Measurements from ENCODE around the gene ANKRD60. TPM values are rescaled to one million over a fixed set of nuclear protein-coding genes. Genes with fewer than 3 reads are reported as not detected.

Gene ANKRD60, protein sequence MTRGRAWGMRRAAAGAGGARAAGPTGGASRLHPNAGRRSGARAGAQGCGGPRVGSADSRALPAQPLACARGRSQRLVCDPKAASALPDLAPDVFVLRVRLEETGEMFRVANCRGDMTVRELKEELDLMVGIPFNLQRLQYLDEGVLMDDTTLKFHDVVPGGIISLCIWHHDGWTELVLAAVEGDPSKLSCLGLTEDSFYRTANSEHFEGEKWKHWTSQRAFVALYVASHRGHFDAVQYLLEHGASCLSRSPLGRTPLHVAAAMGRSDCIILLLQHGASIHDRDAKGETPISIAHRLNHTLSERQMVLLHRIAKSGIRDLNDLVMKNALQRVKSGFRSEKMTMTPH
- not detected for total RNA-seq

DNA sequence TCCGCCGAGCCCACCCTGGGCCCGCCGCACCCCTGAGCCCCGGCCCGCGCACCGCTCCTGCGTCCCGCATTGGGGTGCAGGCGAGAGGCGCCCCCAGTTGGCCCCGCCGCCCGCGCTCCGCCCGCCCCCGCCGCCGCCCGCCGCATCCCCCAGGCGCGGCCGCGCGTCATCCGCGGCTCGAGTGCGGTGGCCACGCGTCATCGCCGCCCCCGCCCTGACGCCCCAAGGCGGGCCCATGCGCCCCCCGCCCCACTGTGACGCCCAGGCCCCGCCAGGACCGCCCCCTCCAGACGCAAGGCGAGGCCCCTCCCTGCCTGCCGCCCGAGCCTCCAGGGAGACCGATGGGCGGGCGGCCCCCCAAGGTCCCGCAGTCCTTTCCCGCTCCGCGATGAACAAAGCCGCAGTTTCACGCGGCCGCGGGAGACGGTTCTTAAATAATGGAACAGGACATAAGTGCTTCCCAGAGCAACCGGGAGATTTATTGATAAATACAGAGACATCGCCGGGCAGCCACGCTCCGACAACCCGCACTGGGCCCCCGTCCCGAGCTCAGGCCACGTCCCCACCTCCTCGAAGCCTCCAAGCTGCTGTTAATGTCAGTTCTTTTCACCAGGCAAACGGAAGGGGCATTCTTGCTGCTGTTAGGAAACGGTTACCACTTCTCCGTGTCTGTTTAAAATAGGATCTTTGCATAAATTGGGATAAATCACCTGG is at the start of gene ANKRD60:
TSS of gene ANKRD60 (minus strand) at position 170 of the 714 bp plus-strand sequence. CDS start at position 170, 0 bp downstream.
- in situ Hi-C loops (cut with MboI; ENCODE audit: low pct_unique_long_range_greater_than_20kb in 2 of 9, low sequenced_read_pairs in 9 of 9, unreplicated experiment in 9 of 9) = loop anchor here in 7 of 9 experiments (25.0 kb wide), 6 partner anchors 209 to 1234 kb away; partner anchors contain the start of genes STX16 (in 3 of the 7), GNAS (in 2 of the 7) and GNAS-AS1 (in 2 of the 7)
- Histone ChIP-seq H3K27ac (peak within 1 kb of the TSS; percentile 15 to 78), H3K4me1 (replicated peaks in 1 of 2) (peaks cover 5 to 12% of the 10 kb centered on the region in 2 donors), H3K4me3 (peak within 1 kb of the TSS; percentile 31 to 47 (median 37))
- ATAC-seq (replicated peaks in 6 of 8) = peak; percentile 43 to 92 (median 84)
- WGBS, 10 experiments = 0 to 31% (median 0%) methylated on average over 1 to 13 of the region's 74 CpGs; no CpG with 5 or more reads in 2 of the 10 experiments

DNA sequence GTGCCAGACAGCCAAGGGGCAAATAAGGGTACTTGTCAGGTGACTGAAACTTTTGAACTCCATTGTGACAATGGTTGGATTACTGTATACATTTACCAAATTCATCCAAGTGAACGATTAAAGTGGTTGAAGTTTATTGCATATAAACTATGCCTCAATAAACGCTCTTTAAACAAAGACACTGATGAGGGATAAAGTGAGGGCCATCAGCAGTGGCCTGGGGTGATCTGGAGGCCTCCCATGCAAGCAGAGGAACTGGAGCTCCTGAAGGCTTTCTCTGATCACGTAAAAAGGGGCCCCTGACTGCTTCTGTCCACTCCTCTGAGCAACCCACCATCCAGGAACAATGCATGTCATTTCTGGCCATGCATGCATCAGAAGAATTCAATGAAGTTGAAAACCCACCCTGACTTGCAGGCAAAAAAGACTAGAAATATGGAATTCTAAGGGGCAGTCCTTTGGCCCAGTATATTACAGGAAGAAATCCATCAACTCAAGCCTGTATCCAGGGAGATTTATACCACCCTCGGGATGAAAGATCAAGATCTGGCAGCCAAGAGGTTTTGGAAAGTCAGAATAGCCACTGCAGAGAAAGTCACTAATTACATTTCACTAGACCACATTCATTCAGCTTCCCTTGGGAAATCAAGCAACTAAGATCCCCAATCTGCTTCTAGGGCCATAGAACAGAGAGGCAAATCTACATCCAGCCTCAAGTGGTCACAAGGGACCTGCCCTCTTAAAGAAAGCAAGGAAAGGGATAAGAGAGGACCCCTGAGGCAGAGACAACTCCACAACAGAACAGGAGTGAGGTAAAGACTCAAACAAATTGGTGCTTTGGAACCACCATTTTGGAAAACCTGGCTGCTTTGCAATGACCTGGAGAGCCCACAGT is 49.4 kb upstream of the ANKRD60 start:
- 38 to 100% (median 69%) methylated on average over 1 to 3 of the region's 4 CpGs for WGBS, 10 experiments

DNA sequence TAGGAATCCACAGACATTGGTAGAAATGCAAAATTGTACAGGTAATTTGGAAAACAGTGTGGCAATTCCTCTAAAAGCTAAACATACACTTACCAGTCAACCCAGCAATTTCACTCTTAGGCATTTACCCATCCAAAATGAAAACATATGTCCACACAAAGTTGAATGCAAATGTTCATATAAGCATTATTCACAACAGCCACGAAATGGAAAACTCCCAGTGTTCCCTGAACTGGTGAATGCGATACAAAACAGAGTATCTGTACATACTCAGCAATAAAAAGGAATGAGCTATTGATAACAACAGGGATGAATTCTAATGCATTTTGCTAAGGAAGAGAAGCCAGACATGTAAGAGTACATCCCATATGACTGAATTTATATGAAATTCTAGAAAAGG is 48.7 kb upstream of the ANKRD60 start:
- Histone ChIP-seq H3K4me1 (replicated peaks in 1 of 2) (peaks cover 11 to 35% of the 10 kb centered on the region in 2 donors), H3K27ac (no peak overlapping the region), H3K4me3 (no peak overlapping the region)
- 0 to 100% (median 86%) methylated on average over 1 to 2 of the region's 2 CpGs; no CpG with 5 or more reads in 1 of the 10 experiments for WGBS, 10 experiments
- ATAC-seq (replicated peaks in 6 of 8) = peak in 3 of 8 experiments; percentile 90 to 91 (median 91)
- in situ Hi-C loops (cut with MboI; ENCODE audit: low pct_unique_long_range_greater_than_20kb in 2 of 9, low sequenced_read_pairs in 9 of 9, unreplicated experiment in 9 of 9) = no loop called here

More for the DNA sequence above, 49.4 kb upstream of the ANKRD60 start:
- peak in 6 of 8 experiments; percentile 14 to 92 (median 70) for ATAC-seq (replicated peaks in 6 of 8)
- in situ Hi-C loops (cut with MboI; ENCODE audit: low pct_unique_long_range_greater_than_20kb in 2 of 9, low sequenced_read_pairs in 9 of 9, unreplicated experiment in 9 of 9) = no loop called here
- H3K4me3 ChIP-seq = no peak overlapping the region
- peaks cover 11 to 28% of the 10 kb centered on the region in 2 donors for H3K4me1 ChIP-seq (replicated peaks in 1 of 2)
- H3K27ac ChIP-seq = peak overlapping the region in 1 of 2 donors; percentile 49

DNA sequence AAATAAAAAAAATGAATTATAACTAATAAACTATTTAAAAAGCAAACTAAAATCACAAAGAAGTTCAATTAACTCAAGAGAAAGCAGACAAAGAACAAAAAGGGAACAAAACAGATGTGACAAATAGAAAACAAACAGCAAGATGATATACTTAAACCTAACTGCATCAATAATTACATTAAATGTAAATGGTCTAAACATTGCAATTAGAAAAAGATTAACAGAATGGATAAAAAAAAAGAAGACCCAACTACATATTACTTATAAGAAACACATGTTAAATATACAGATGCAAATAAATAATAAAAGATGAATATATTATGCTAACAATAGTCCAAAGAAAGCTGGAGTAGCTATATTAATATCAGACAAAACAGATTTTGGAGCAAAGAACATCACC is 45.9 kb upstream of the ANKRD60 start:
- H3K4me1 ChIP-seq (replicated peaks in 1 of 2) = peaks cover 11 to 42% of the 10 kb centered on the region in 2 donors
- H3K27ac ChIP-seq = no peak overlapping the region
- in situ Hi-C loops (cut with MboI; ENCODE audit: low pct_unique_long_range_greater_than_20kb in 2 of 9, low sequenced_read_pairs in 9 of 9, unreplicated experiment in 9 of 9) = no loop called here
- H3K4me3 ChIP-seq = no peak overlapping the region
- no peak for ATAC-seq (replicated peaks in 6 of 8)

DNA sequence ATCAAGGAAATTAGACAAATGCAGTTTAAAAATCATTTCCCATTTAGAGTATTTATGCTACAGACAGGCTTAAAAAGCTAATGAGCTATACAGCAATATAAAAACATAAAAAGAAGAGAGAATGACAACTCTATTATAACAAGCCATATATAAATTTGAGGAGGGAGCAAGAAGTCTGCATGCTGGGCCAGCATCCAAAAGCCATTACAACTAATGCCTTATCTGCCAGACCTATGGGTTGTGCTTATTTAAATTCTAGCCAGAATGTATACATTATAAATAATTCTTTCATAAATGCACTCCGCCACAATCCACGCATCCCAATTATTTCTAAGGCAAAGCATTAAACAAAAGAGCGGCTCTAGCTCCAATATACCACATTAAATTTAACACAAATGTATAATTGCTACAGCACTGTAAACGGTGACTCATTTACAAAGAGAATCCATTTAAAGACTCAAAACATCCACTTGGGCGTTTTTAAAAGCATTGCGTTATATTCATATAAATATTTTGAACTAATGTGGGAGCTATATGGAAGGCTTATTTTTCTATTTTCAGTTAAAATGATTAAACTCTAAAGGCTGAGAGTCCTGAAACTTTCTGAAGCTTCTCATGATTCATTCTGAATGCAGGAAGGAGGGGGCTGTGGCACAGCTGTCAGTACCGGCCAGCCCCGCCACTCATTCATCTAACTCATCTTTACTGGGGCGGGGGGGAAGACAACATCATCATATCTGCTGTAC is 43.3 kb upstream of the ANKRD60 start:
- Histone ChIP-seq H3K4me3 (no peak overlapping the region), H3K4me1 (replicated peaks in 1 of 2) (peaks cover 0 to 16% of the 10 kb centered on the region in 2 donors), H3K27ac (no peak overlapping the region)
- in situ Hi-C loops (cut with MboI; ENCODE audit: low pct_unique_long_range_greater_than_20kb in 2 of 9, low sequenced_read_pairs in 9 of 9, unreplicated experiment in 9 of 9) = no loop called here
- WGBS, 10 experiments = 12 to 100% (median 87%) methylated on average over 2 to 9 of the region's 9 CpGs
- peak in 6 of 8 experiments; percentile 22 to 66 (median 38) for ATAC-seq (replicated peaks in 6 of 8)

DNA sequence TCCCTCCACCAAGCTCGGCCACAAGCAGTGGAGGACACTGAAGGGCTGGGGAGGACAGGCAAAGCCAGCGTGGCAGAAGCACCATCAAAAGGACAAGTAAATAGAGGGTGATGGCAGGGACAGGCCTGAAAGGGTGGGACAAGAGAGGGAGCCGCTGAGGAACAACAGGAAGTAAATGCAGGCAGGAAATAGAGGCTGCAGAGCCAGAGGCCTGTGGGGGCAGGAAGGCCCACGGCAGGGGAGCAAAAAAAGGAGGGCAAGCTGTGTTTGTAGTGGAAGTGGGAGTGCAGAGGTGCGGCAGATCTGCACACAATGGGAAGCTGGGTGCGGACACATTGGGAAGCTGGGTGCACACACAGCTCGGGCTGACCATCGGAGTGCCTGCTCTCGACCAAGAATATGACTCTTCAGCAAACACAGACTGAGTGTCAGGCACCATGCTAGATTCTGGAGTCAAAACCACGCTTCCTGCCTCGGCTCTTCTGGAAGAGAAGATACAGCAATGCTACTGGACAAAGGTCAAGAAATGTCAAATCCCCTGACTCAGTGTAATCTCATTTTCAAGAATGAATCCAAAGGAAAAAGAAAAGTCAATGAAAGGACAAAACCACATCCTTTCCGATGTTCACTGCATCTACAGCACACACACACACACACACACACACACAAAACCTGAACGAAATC is 40.6 kb upstream of the ANKRD60 start:
- WGBS, 10 experiments = 59 to 100% (median 84%) methylated on average over 3 to 10 of the region's 13 CpGs; no CpG with 5 or more reads in 2 of the 10 experiments
- in situ Hi-C loops (cut with MboI; ENCODE audit: low pct_unique_long_range_greater_than_20kb in 2 of 9, low sequenced_read_pairs in 9 of 9, unreplicated experiment in 9 of 9) = no loop called here
- no peak for ATAC-seq (replicated peaks in 6 of 8)
- Histone ChIP-seq H3K4me1 (replicated peaks in 1 of 2) (peaks cover 0 to 16% of the 10 kb centered on the region in 2 donors), H3K27ac (no peak overlapping the region), H3K4me3 (no peak overlapping the region)

DNA sequence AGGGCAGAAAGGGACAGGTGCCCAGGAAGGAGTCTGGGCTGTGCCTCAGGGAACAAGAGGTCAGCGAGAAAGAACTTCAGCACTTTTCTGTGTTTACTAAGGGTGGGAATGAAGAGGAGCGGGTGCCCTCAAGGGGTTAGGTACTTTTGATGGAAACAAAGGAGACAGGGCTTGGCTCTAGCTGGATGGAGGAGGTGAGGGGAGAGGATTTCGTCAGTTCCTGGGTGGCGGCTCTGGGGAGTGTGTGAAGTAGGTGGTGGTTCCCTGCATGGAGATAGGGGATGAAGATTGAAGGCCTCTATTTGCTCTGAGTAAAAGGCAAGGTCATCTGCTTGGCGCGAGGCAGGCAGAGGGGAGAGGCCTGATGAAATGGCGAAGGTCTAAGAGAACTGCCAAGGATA is 40.0 kb upstream of the ANKRD60 start:
- peaks cover 0 to 16% of the 10 kb centered on the region in 2 donors for H3K4me1 ChIP-seq (replicated peaks in 1 of 2)
- no peak for ATAC-seq (replicated peaks in 6 of 8)
- H3K4me3 ChIP-seq = no peak overlapping the region
- 89 to 100% (median 97%) methylated on average over 1 to 7 of the region's 7 CpGs; no CpG with 5 or more reads in 1 of the 10 experiments for WGBS, 10 experiments
- in situ Hi-C loops (cut with MboI; ENCODE audit: low pct_unique_long_range_greater_than_20kb in 2 of 9, low sequenced_read_pairs in 9 of 9, unreplicated experiment in 9 of 9) = no loop called here
- H3K27ac ChIP-seq = no peak overlapping the region

DNA sequence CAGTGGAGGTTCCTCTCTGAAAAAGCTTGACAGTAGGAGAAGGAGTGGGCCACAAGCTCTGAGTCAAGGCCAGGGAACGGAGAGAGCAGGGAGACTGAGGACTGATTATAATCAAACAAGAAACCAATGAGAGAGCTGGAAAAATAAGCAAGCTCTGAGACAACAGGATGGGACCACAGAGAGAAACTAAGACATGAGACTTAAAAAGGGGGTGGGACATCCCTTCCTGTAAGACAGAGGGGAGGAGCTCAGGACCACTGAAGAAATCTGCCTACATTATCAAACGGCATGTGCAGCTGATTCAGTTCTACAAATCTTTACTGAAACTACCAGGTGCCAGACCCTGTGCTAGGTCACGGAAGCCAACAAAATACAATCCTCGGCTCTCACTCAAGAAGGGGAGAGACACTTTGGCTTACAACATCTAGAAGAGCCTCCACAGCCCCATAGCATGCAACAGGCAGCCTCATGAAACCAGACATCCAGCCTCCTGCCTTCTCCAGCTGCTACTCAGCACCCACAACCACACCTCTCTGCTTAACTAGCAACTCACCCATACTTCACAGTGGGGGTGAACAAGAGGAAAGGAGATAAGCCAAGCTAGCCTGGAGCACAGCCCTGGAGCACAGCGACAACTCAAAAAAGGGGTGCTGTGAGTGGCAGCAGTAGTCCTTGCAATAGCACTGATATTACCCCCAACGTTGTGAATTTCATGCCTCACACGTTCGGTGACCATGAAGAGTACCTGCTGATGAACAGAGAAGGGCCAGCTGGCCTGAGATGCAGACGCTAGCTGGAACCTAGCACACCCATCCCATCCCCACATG is 39.1 kb upstream of the ANKRD60 start:
- ATAC-seq (replicated peaks in 6 of 8) = no peak
- WGBS, 10 experiments = 76 to 100% (median 83%) methylated on average over 1 to 4 of the region's 9 CpGs; no CpG with 5 or more reads in 2 of the 10 experiments
- H3K4me1 ChIP-seq (replicated peaks in 1 of 2) = peaks cover 0 to 15% of the 10 kb centered on the region in 2 donors
- no peak overlapping the region for H3K4me3 ChIP-seq
- H3K27ac ChIP-seq = no peak overlapping the region
- in situ Hi-C loops (cut with MboI; ENCODE audit: low pct_unique_long_range_greater_than_20kb in 2 of 9, low sequenced_read_pairs in 9 of 9, unreplicated experiment in 9 of 9) = no loop called here

DNA sequence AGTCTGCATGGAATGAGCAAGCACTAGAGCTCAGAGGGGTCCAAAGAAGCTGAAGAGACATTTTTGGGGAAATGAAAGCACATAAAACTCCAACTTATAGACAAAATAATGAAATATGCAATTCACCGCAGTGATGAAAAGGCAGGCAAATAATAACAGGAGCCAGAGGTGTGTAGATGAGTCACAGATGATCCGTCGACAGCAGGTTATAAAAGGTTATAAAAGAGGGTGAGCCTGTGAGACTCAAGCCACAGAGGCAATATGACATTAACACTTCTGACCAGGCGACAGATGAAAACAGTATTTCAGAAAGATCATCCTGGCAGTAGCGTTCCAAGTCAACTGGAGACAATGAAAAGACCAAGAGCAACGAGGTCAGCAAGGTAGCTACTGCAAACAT is 35.8 kb upstream of the ANKRD60 start:
- in situ Hi-C loops (cut with MboI; ENCODE audit: low pct_unique_long_range_greater_than_20kb in 2 of 9, low sequenced_read_pairs in 9 of 9, unreplicated experiment in 9 of 9) = no loop called here
- peak in 1 of 8 experiments; percentile 63 for ATAC-seq (replicated peaks in 6 of 8)
- WGBS, 10 experiments = 77 to 100% (median 83%) methylated on average over 1 to 6 of the region's 6 CpGs; no CpG with 5 or more reads in 1 of the 10 experiments

DNA sequence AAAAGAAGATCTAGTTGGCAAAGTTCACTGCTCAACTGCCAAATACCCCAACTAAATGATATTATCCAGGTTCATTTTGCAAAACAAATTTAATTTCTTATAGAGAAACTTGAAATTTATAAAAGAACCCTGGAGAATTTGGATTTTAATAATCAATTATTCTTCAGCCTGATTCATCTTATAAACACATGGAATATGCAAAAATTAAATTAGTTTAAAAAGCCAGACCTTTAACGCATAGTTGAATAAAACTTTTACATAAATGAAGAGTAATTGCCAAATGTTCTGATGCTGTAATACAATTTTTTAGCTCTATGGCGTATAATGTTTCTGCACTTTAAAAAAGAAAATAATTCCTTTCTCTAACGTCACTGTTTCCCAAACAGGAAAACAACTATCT is 33.2 kb upstream of the ANKRD60 start:
- no peak overlapping the region for H3K27ac ChIP-seq
- H3K4me3 ChIP-seq = no peak overlapping the region
- 42 to 100% (median 100%) methylated on average over 2 to 3 of the region's 3 CpGs for WGBS, 10 experiments
- H3K4me1 ChIP-seq (replicated peaks in 1 of 2) = no peaks in the 10 kb centered on the region
- ATAC-seq (replicated peaks in 6 of 8) = no peak
- in situ Hi-C loops (cut with MboI; ENCODE audit: low pct_unique_long_range_greater_than_20kb in 2 of 9, low sequenced_read_pairs in 9 of 9, unreplicated experiment in 9 of 9) = no loop called here

More for the DNA sequence above, 35.8 kb upstream of the ANKRD60 start:
- Histone ChIP-seq H3K27ac (no peak overlapping the region), H3K4me3 (no peak overlapping the region), H3K4me1 (replicated peaks in 1 of 2) (no peaks in the 10 kb centered on the region)

DNA sequence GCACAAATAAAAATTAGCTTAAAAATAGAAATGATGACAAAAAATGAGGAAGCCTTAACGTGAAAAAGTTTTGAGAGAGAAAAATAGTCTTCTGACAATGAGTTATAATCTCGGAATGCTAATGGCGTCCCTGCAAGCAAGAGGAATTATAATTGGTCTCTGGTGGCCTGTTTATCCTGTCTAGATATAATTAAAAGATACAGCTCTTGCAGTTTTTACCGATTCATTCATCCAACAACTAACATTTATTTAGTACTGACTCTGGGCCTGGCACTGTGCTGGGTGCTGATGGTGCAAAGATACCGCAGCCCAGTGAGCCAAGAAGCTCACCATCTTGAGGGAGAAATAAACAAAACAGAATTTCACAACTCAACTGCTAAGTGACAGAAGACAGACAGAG is 31.6 kb upstream of the ANKRD60 start:
- in situ Hi-C loops (cut with MboI; ENCODE audit: low pct_unique_long_range_greater_than_20kb in 2 of 9, low sequenced_read_pairs in 9 of 9, unreplicated experiment in 9 of 9) = no loop called here
- H3K4me3 ChIP-seq = no peak overlapping the region
- H3K27ac ChIP-seq = no peak overlapping the region
- 49 to 100% (median 87%) methylated on average over 2 to 5 of the region's 5 CpGs for WGBS, 10 experiments
- no peak for ATAC-seq (replicated peaks in 6 of 8)
- peaks cover 0 to 5% of the 10 kb centered on the region in 2 donors for H3K4me1 ChIP-seq (replicated peaks in 1 of 2)

Data from motor neuron (in vitro differentiated cells).